Measurements from ENCODE around the gene TSPOAP1. TPM values are rescaled to one million over a fixed set of nuclear protein-coding genes. Genes with fewer than 3 reads are reported as not detected.

TSPOAP1 gene
- total and polyA plus RNA-seq, 3 donors from 2014 or later = 7.2 to 13.0 (median 8.2) TPM

DNA sequence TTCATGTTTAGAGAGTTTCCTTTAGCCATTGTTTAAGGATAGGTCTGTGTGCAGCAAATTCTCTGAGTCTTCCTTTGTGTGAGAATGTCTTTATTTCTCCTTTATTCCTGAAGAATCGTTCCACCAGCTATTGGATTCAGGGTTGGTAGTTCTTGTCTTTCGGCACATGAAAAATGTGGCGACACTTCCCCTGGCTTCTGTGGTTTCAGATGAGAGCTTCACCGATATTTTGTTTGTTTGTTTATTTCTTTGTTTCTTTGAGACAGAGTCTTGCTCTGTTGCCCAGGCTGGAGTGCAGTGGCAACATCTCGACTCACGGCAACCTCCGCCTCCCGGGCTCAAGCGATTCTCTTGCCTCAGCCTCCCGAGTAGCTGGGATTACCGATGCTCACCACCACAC, 66.4 kb downstream of the TSPOAP1 start:
- no peak for DNase-seq
- TF ChIP-seq, protein P1, sequence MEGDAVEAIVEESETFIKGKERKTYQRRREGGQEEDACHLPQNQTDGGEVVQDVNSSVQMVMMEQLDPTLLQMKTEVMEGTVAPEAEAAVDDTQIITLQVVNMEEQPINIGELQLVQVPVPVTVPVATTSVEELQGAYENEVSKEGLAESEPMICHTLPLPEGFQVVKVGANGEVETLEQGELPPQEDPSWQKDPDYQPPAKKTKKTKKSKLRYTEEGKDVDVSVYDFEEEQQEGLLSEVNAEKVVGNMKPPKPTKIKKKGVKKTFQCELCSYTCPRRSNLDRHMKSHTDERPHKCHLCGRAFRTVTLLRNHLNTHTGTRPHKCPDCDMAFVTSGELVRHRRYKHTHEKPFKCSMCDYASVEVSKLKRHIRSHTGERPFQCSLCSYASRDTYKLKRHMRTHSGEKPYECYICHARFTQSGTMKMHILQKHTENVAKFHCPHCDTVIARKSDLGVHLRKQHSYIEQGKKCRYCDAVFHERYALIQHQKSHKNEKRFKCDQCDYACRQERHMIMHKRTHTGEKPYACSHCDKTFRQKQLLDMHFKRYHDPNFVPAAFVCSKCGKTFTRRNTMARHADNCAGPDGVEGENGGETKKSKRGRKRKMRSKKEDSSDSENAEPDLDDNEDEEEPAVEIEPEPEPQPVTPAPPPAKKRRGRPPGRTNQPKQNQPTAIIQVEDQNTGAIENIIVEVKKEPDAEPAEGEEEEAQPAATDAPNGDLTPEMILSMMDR (IDR thresholded peaks at IDR 0.05) = no peak
- 92 to 93% methylated on average over 11 of the region's 11 CpGs for WGBS, 2 donors
- Histone ChIP-seq H3K4me3 (no peak overlapping the region), H3K36me3 (ENCODE audit: low read depth, missing control alignments) (no peaks in the 10 kb centered on the region), H3K27ac (no peak overlapping the region), H3K27me3 (no peaks in the 10 kb centered on the region), H3K9me3 (no peaks in the 10 kb centered on the region), H3K4me1 (no peaks in the 10 kb centered on the region)
- intact Hi-C loops (cut with DNase I; ENCODE audit: low total_unique reads) = no loop called here

DNA sequence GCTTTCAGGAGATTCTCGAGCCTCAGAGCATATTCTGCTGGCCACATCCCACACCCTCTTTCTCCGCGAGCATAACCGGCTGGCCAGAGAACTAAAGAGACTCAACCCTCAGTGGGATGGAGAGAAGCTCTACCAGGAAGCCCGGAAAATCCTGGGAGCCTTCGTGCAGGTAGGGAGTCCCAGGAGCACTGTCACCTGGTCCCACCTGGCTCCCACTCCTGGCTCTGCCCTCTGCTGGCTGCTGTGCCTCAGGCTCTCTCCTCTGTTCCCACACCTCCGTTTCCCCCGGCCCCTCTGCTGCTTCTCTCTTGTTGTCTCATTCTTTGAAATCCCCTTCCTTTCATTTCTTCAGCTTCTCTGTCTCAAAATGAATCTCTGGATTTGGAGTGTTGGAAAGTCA, 73.8 kb downstream of the TSPOAP1 start:
- no peaks in the 10 kb centered on the region for H3K36me3 ChIP-seq (ENCODE audit: low read depth, missing control alignments)
- H3K27ac ChIP-seq = no peak overlapping the region
- no peak for DNase-seq
- TF ChIP-seq POLR2A (IDR thresholded peaks at IDR 0.05) = no peak
- TF ChIP-seq, protein P1 (IDR thresholded peaks at IDR 0.05) = no peak
- no peak overlapping the region for H3K4me3 ChIP-seq
- intact Hi-C loops (cut with DNase I; ENCODE audit: low total_unique reads) = no loop called here
- H3K9me3 ChIP-seq = no peaks in the 10 kb centered on the region
- 34 to 39% methylated on average over 8 of the region's 8 CpGs for WGBS, 2 donors
- no peaks in the 10 kb centered on the region for H3K4me1 ChIP-seq
- no peaks in the 10 kb centered on the region for H3K27me3 ChIP-seq

DNA sequence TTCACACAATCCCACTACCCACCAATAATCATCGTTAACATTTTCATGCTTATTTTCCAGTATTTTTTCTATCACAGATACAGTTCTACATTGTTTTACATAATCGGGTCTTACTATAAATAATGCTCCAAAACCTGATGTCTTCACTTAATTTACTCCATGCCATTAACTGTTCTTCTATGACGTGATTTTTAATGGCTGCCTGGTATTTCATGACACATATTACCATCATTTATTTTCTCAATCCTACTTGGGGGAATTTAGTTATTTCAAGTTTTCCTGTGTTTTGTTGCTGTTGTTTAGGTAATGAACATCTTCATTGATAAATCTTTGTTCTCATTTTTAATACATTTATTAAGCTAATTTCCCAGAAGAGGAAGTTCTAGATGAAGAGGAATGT, 75.5 kb downstream of the TSPOAP1 start:
- Histone ChIP-seq H3K36me3 (ENCODE audit: low read depth, missing control alignments) (no peaks in the 10 kb centered on the region), H3K9me3 (no peaks in the 10 kb centered on the region), H3K27me3 (no peaks in the 10 kb centered on the region), H3K27ac (no peak overlapping the region), H3K4me3 (no peak overlapping the region), H3K4me1 (no peaks in the 10 kb centered on the region)
- TF ChIP-seq, protein P1 (IDR thresholded peaks at IDR 0.05) = no peak
- no peak for TF ChIP-seq POLR2A (IDR thresholded peaks at IDR 0.05)
- 77 to 90% methylated on average over 3 of the region's 3 CpGs for WGBS, 2 donors
- intact Hi-C loops (cut with DNase I; ENCODE audit: low total_unique reads) = no loop called here
- no peak for DNase-seq

DNA sequence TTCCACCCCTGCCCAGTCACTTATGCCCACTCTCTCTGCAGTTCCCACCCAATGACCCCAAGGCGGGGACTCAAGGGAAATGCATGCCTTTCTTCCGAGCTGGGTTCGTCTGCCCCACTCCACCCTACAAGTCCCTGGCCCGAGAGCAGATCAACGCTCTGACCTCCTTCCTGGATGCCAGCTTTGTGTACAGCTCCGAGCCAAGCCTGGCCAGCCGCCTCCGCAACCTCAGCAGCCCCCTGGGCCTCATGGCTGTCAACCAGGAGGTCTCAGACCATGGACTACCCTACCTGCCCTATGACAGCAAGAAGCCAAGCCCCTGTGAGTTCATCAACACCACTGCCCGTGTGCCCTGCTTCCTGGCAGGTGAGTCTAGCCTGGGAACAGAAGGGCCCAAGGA, 76.5 kb downstream of the TSPOAP1 start:
- TF ChIP-seq POLR2A (IDR thresholded peaks at IDR 0.05) = no peak
- TF ChIP-seq, protein P1 (IDR thresholded peaks at IDR 0.05) = no peak
- H3K27me3 ChIP-seq = no peaks in the 10 kb centered on the region
- no peaks in the 10 kb centered on the region for H3K36me3 ChIP-seq (ENCODE audit: low read depth, missing control alignments)
- H3K4me3 ChIP-seq = no peak overlapping the region
- 73 to 77% methylated on average over 5 to 9 of the region's 9 CpGs for WGBS, 2 donors
- intact Hi-C loops (cut with DNase I; ENCODE audit: low total_unique reads) = no loop called here
- DNase-seq = no peak
- no peak overlapping the region for H3K27ac ChIP-seq
- H3K9me3 ChIP-seq = no peaks in the 10 kb centered on the region
- no peaks in the 10 kb centered on the region for H3K4me1 ChIP-seq

MicroRNAs within 50 kb of the gene (microRNA counts, 767-probe panel; counts per million panel counts)
- 0 to 3,426 counts per million in 2 donors for microRNA hsa-miR-142-3p
- microRNA hsa-miR-142-5p = 0 to 152 counts per million in 2 donors

Small RNAs within 50 kb of the gene (microRNA-seq; reads per million reads assigned to microRNA genes)
- 0 reads per million in 2 donors for gene MIR4736 (ENCODE audit: borderline number of aligned reads in 2 of 2, borderline replicate concordance in 1 of 2)

Small RNAs within 50 kb of the gene (small RNA-seq; reads per million reads assigned to genes)
- 0 reads per million in 2 donors for gene MIR4736

Other genes with a start within 250 kb of the TSPOAP1 start
- gene DYNLL2, start 245.4 kb downstream of the TSPOAP1 start, total RNA-seq = 10 to 100 TPM; 33.6 to 36.7 TPM
- gene DYNLL2, start 245.4 kb downstream of the TSPOAP1 start, polyA plus RNA-seq (ENCODE audit: insufficient read depth, low read depth, low replicate concordance) = 52.7 TPM
- under 1 TPM; 0.06 to 0.39 TPM for gene OR4D1, start 180.4 kb downstream of the TSPOAP1 start, total RNA-seq
- gene OR4D1, start 180.4 kb downstream of the TSPOAP1 start, polyA plus RNA-seq (ENCODE audit: insufficient read depth, low read depth, low replicate concordance) = 0.18 TPM
- gene OR4D2, start 161.8 kb downstream of the TSPOAP1 start, total RNA-seq = not detected
- gene OR4D2, start 161.8 kb downstream of the TSPOAP1 start, polyA plus RNA-seq (ENCODE audit: insufficient read depth, low read depth, low replicate concordance) = not detected
- not detected for gene EPX, start 136.1 kb downstream of the TSPOAP1 start, total RNA-seq
- not detected for gene EPX, start 136.1 kb downstream of the TSPOAP1 start, polyA plus RNA-seq (ENCODE audit: insufficient read depth, low read depth, low replicate concordance)
- 10 to 100 TPM; 32.0 to 34.3 TPM for gene MKS1, start 109.5 kb downstream of the TSPOAP1 start, total RNA-seq
- gene MKS1, start 109.5 kb downstream of the TSPOAP1 start, polyA plus RNA-seq (ENCODE audit: insufficient read depth, low read depth, low replicate concordance) = 32.3 TPM
- gene LPO, start 90.2 kb downstream of the TSPOAP1 start, total RNA-seq = 1 to 10 TPM; 1.8 to 2.0 TPM
- 2.7 TPM for gene LPO, start 90.2 kb downstream of the TSPOAP1 start, polyA plus RNA-seq (ENCODE audit: insufficient read depth, low read depth, low replicate concordance)
- gene MPO, start 47.9 kb downstream of the TSPOAP1 start, total RNA-seq = 1 to 10 TPM in 1 of 2 donors, under 1 TPM in 1; 0.87 to 1.1 TPM
- gene MPO, start 47.9 kb downstream of the TSPOAP1 start, polyA plus RNA-seq (ENCODE audit: insufficient read depth, low read depth, low replicate concordance) = 0.87 TPM
- 10 to 100 TPM; 59.3 to 64.4 TPM for gene SUPT4H1, start 23.4 kb upstream of the TSPOAP1 start, total RNA-seq
- gene SUPT4H1, start 23.4 kb upstream of the TSPOAP1 start, polyA plus RNA-seq (ENCODE audit: insufficient read depth, low read depth, low replicate concordance) = 98.5 TPM
- gene RNF43, start 88.7 kb upstream of the TSPOAP1 start, total RNA-seq = 10 to 100 TPM; 15.6 to 22.7 TPM
- 9.7 TPM for gene RNF43, start 88.7 kb upstream of the TSPOAP1 start, polyA plus RNA-seq (ENCODE audit: insufficient read depth, low read depth, low replicate concordance)
- 10 to 100 TPM; 40.0 to 57.8 TPM for gene HSF5, start 159.6 kb upstream of the TSPOAP1 start, total RNA-seq
- 119 TPM for gene HSF5, start 159.6 kb upstream of the TSPOAP1 start, polyA plus RNA-seq (ENCODE audit: insufficient read depth, low read depth, low replicate concordance)
- gene MTMR4, start 185.8 kb upstream of the TSPOAP1 start, total RNA-seq = 100 to 1,000 TPM; 146 to 183 TPM
- gene MTMR4, start 185.8 kb upstream of the TSPOAP1 start, polyA plus RNA-seq (ENCODE audit: insufficient read depth, low read depth, low replicate concordance) = 59.3 TPM

Measured in testis (tissue), 3 donors.